HG03097 (cell line): ENCODE results near the gene GRIN2A.

Experiments
- ATAC-seq: cut with Tn5 transposase; IDR thresholded peaks from one replicate; pipeline ENCODE4 v1.9.1; 2021; ENCODE audit not compliant: unreplicated experiment, low FRiP score

The GRIN2A gene

GRCh38 chr16:10039220-10040096 lies 142.8 kb downstream of the GRIN2A start:
- no peak for ATAC-seq

DNA sequence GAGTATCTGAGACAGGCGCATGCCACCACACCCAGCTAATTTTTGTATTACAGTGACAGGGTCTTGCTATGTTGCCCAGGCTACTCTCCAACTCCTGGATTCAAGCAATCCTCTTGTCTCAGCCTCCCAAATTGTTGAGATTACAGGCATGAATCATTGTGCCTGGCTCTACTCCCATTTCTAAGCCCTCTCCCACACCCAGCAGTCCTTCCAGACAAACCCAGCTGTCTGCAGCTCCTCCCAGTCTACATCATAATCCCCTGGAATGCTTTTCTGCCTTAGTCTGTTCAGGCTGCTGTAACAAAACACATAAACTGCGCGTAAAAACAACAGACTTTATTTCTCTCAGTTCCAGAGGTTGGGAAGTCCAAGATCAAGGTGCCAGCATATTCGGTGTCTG lies 144.5 kb downstream of the GRIN2A start:
- no peak for ATAC-seq

DNA sequence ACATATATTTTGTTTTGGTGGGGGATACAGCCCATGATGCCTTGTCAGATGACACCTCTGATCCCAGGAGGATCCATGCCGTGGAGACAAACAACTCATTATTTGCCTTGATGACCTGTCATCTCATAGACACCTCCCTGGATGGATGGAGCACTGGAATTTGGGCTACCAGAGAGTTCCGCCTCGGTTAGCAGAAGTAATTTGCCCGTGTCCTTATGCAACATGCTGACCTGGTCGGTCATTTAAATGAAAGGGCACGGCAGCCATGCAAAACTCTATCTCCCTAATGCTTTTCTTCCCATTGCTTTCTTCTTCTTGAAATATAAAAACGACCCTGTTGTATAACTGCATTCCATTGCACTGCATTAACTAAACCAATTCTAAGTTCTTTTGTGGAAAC lies 145.3 kb downstream of the GRIN2A start:
- no peak for ATAC-seq

GRCh38 chr16:10033556-10033955 lies 148.7 kb downstream of the GRIN2A start:
- ATAC-seq, result no peak

GRCh38 chr16:10031955-10032354 lies 150.3 kb downstream of the GRIN2A start:
- no peak for ATAC-seq

GRCh38 chr16:10031473-10031872 lies 150.8 kb downstream of the GRIN2A start:
- no peak for ATAC-seq

GRCh38 chr16:10028644-10029043 lies 153.6 kb downstream of the GRIN2A start:
- ATAC-seq, result no peak

- ATAC-seq, result no peak
Observed at GRCh38 chr16:10027553-10027952, 154.7 kb downstream of the GRIN2A start.

GRCh38 chr16:10026593-10026992 lies 155.6 kb downstream of the GRIN2A start:
- ATAC-seq, result no peak

- no peak for ATAC-seq
Observed at GRCh38 chr16:10022098-10022497, 160.1 kb downstream of the GRIN2A start.

GRCh38 chr16:10020866-10021265 lies 161.4 kb downstream of the GRIN2A start:
- no peak for ATAC-seq

DNA sequence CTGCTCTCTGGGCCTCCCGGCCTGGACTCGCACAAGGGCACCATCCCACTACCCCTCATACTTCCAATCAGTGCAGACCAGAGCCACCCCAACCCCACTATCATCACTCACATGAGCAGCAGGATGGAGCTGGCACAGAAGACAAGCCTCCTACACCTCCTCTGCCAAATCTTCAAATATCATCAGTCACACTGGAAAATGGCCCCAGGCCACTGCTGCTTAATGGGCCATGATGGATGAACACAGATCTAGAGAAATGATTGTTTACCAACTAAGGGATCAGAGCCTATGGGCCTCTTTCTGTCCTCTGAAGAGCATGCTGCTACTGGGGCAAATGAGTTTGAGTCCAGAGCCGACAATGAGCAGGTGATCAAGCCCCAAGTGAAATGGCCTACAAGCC lies 165.5 kb downstream of the GRIN2A start:
- ATAC-seq, result no peak

- ATAC-seq, result no peak
Observed at GRCh38 chr16:10015397-10015796, 166.8 kb downstream of the GRIN2A start.

GRCh38 chr16:10013774-10014173 lies 168.5 kb downstream of the GRIN2A start:
- no peak for ATAC-seq

- no peak for ATAC-seq
Observed at GRCh38 chr16:10013364-10013763, 168.9 kb downstream of the GRIN2A start.

DNA sequence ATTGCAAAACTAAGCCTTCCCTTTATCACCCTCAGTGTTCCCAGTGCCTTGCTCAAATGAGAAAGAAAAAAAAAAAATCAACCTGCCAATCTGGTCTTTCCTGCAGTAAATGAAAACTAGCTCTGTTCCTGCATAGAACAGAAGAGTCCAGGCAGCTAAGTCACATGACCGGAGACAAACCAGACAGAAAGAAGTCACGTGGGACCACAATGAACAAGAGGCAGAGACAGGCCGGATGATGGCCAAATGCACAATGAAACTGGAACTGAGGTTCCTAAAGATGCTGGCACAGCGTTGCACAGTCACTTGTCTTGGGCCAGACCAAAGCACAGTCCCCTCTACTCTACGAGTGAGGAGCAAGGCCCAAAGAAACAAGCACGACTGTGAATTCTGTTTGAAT lies 172.5 kb downstream of the GRIN2A start:
- no peak for ATAC-seq

GRCh38 chr16:10003486-10003885 lies 178.7 kb downstream of the GRIN2A start:
- ATAC-seq, result no peak

DNA sequence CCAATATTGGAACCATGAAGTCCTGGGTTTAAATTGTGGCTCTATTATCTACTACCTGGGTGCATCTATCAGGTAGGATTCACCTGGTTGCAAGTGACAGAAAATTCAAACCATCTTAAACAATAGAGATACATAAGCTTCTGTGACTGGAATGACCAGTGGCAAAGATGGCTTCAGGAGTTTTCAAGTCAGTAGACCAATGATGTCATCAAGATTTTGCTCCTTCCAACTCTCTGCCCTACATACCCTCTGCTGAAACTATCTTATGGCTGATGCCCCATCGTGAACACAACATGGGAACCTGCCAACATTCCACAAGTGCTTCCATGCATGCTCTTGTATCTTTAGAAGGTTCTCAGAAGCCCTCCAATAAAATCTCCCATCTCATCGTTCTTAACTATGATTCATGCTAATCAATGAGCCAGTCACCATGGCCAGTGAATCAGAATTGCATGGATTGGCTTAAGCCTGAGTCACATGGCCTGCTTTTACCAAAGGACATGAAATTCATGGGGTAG lies 180.9 kb downstream of the GRIN2A start:
- no peak for ATAC-seq

DNA sequence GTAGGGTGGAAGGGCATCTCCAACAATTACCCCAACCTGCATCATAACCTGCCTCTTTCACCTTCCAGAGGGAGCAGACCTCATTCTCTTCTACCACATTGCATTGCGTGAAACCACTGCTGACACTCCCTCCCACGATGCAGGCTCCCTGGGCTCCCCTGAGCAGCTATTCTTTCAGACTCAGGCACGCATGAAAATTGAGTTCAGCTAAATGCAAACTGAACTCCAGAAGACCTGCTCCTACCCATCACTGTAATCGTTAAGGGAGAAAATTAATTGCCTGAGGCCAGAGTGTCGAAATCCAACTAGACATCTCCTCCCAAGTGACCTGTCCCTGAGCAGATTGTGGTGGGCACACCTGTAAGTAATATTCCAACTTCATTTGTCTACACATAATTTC lies 186.0 kb downstream of the GRIN2A start:
- ATAC-seq, result no peak

DNA sequence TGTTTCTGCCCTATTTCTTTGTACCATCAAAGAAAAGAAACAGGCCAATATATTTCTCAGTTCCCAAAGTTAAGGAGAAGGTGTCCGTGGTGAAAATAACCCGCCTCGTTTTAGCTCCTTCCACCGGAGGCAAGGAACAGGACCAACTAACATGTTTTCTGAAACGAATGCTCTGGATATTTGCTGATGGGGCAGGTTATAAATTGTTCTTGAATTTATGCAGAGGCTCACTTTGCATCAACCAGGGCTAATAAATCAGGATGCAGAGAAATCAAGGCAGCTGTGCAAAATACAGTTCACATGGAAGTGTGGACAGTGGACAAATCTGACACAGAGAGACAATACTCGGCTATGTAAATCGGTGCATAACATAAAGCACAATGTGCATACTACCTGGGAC lies 189.8 kb downstream of the GRIN2A start:
- no peak for ATAC-seq

GRCh38 chr16:9980981-9981380 lies 201.2 kb downstream of the GRIN2A start:
- no peak for ATAC-seq

GRCh38 chr16:9978160-9978725 lies 204.0 kb downstream of the GRIN2A start:
- no peak for ATAC-seq
